Nephron progenitor cell (in vitro differentiated cells): ENCODE data around the gene DLK1.

Experiments
- DNase-seq: peaks from one replicate; pipeline ENCODE4 v3.0.0; 2021
- H3K27ac Mint-ChIP-seq: 2 replicates; pipeline ENCODE4 v1.8.0; 2021; ENCODE audit warnings: mild to moderate bottlenecking, moderate library complexity, mixed read lengths
- H3K27me3 Mint-ChIP-seq: 2 replicates; pipeline ENCODE4 v1.8.0; 2021; ENCODE audit warnings: mild to moderate bottlenecking, low read depth, mixed read lengths; ENCODE audit not compliant: poor library complexity
- H3K36me3 Mint-ChIP-seq: 2 replicates; pipeline ENCODE4 v1.8.0; 2021; ENCODE audit warnings: low read depth, mixed read lengths
- H3K4me1 Mint-ChIP-seq: 2 replicates; pipeline ENCODE4 v1.8.0; 2021; ENCODE audit warnings: mixed read lengths
- H3K4me3 Mint-ChIP-seq: 2 replicates; pipeline ENCODE4 v1.8.0; 2021; ENCODE audit warnings: mild to moderate bottlenecking, moderate library complexity, mixed read lengths
- H3K9me3 Mint-ChIP-seq: 2 replicates; pipeline ENCODE4 v1.8.0; 2021; ENCODE audit warnings: mild to moderate bottlenecking, moderate library complexity, mixed read lengths
- TF ChIP-seq, protein P1 (sequence below): fragments of 200-600 bp; sonication (generic); IDR thresholded peaks from 2 replicates; pipeline ENCODE4 v1.5.0; 2021; ENCODE audit warnings: antibody characterized with exemption

The DLK1 gene

DNA sequence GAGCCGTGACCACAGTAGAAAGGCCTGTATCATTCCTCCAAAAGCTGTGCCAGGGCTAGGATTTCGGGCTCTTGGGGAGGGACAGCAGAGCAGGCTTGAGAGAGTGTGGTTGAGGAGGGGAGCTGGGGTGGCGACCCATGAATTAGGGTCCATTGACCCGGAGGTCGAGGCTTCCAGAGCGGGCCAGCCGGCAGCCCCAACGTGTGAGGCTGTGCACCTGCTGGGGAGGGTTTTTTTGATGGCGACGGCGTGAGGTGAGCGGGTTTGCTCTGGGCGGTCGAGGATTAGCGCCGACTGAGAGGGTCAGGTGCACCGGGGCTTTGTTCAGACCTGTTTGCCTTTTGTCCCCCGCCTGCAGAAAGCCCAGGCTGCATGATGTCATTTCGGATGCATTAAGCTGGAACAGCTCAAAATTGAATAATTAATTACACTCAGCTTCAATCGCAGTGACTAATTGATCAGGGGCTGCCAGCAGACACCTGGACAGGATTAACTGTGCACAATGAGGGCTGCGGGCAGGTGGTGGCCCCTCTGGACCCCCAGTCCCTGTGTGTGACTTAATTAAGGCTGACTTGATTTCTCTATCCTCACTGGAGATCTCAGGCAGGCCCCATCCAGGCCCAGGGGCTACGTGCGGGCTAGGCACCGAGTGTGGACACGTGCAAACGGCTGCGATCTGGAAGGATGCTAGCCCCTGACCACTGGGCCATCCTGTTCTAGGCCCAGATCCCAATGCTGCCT, 57.1 kb downstream of the DLK1 start:
- TF ChIP-seq, protein P1, sequence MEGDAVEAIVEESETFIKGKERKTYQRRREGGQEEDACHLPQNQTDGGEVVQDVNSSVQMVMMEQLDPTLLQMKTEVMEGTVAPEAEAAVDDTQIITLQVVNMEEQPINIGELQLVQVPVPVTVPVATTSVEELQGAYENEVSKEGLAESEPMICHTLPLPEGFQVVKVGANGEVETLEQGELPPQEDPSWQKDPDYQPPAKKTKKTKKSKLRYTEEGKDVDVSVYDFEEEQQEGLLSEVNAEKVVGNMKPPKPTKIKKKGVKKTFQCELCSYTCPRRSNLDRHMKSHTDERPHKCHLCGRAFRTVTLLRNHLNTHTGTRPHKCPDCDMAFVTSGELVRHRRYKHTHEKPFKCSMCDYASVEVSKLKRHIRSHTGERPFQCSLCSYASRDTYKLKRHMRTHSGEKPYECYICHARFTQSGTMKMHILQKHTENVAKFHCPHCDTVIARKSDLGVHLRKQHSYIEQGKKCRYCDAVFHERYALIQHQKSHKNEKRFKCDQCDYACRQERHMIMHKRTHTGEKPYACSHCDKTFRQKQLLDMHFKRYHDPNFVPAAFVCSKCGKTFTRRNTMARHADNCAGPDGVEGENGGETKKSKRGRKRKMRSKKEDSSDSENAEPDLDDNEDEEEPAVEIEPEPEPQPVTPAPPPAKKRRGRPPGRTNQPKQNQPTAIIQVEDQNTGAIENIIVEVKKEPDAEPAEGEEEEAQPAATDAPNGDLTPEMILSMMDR: no peak
- no peaks in the 10 kb centered on the region for H3K9me3 Mint-ChIP-seq
- no peak overlapping the region for H3K4me3 Mint-ChIP-seq
- H3K4me1 Mint-ChIP-seq: peaks cover 77% of the 10 kb centered on the region
- H3K27ac Mint-ChIP-seq: no peak overlapping the region
- DNase-seq: no peak
- H3K27me3 Mint-ChIP-seq: peaks cover 9% of the 10 kb centered on the region
- no peaks in the 10 kb centered on the region for H3K36me3 Mint-ChIP-seq

DNA sequence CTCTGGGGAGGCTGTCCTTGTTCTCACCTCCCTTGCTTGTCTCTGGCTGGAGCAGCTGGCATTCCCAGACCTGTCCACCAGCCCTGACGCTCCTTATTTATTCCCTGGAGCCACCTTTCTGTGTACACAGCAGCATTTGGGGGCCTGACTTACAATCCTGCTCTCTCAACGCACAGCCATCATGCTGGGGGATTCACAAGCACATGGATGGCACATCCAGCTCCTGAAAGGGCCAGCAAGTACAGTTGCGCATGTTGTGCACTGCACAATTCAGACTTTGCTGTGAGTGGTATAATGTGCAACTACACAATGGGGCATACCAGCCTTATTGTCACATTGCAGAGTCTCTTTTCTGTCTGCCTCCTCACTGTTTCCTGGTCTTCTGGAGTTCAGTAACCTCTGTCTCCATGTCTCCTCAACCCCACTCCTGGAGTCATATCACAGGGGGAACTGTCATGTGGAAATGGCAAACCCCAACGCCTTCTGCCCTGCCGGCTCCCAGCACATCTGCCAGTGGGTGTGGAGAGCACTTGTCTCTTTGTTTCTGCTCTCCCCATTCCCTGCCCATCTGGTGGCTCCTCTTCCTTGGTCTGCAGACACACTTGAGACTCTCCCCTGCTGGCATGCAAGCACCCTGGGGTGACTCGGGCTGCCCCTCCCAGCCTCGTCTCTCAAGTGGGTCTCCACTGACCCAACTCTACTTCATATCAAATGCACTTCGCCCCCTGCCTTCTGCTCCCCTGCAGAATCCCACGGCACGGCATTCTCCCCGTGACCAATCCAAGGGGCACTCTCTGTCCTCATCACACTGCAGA, 58.0 kb downstream of the DLK1 start:
- no peak for DNase-seq
- Mint-ChIP-seq H3K9me3 (no peaks in the 10 kb centered on the region), H3K4me1 (peaks cover 86% of the 10 kb centered on the region), H3K27ac (peak overlapping the region; percentile 52), H3K4me3 (no peak overlapping the region), H3K36me3 (no peaks in the 10 kb centered on the region), H3K27me3 (peaks cover 9% of the 10 kb centered on the region)
- TF ChIP-seq, protein P1: no peak

DNA sequence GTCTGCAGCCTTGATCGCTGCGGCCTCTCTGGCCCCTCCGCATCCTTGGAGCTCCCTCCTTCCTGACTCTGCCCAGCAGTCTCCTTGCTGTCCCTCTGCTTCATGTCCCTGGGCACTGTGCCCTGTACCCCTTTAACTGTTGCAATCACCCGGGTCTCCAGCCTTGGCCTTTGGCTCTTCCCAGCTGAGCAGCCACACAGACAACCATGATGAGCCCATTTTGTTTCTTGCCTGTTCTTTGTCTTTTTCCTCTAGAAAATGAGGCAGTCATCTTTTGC, 58.6 kb downstream of the DLK1 start:
- TF ChIP-seq, protein P1: no peak
- no peak for DNase-seq
- Mint-ChIP-seq H3K4me1 (peaks cover 87% of the 10 kb centered on the region), H3K27me3 (peaks cover 8% of the 10 kb centered on the region), H3K4me3 (no peak overlapping the region), H3K27ac (no peak overlapping the region), H3K9me3 (no peaks in the 10 kb centered on the region), H3K36me3 (no peaks in the 10 kb centered on the region)

DNA sequence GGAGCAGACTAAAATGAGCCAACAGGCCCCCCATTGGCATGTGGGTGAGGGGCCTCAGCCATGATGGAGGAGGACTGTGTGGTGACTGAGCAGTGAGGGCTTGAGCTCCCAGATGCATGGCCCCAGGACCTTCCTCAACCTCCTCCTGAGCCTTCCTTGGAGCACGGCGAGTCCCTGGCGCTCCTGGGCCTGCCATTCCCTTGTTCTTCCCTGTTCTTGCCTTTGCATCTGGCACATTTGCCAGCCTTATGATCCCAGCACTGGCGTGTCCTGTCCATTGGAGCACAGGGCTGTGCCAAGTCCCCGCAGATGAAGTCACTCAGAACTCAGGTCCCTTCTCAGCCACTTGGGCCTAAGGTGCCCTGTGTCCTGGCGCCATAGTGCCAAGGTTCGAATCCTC, 58.9 kb downstream of the DLK1 start:
- no peaks in the 10 kb centered on the region for H3K36me3 Mint-ChIP-seq
- H3K4me1 Mint-ChIP-seq: peaks cover 87% of the 10 kb centered on the region
- H3K4me3 Mint-ChIP-seq: no peak overlapping the region
- H3K27me3 Mint-ChIP-seq: peaks cover 6% of the 10 kb centered on the region
- no peaks in the 10 kb centered on the region for H3K9me3 Mint-ChIP-seq
- peak overlapping the region; percentile 84 for H3K27ac Mint-ChIP-seq
- DNase-seq: no peak
- TF ChIP-seq, protein P1: no peak

DNA sequence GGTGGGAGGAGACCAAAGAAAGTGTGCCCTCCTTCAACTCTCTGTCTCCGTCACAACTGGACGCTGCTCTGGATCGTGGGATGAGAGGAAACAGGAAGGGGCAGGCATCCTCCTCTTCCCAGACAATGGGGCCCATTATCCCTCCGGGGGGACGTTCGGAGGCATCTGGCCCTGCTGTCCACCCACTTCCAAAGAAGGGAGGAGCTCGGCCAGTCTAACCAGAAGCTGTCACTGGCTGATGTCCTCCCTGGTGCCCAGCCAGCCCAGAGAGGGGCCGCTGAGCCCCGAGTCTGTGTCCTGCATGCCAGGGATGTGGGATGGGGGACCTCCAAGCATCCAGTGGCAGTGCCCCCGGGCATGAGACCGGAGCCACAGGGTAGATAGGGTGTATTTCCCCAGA, 59.4 kb downstream of the DLK1 start:
- Mint-ChIP-seq H3K36me3 (no peaks in the 10 kb centered on the region), H3K9me3 (no peaks in the 10 kb centered on the region), H3K4me3 (no peak overlapping the region), H3K27me3 (peaks cover 6% of the 10 kb centered on the region), H3K27ac (no peak overlapping the region), H3K4me1 (peaks cover 87% of the 10 kb centered on the region)
- TF ChIP-seq, protein P1: no peak
- DNase-seq: no peak
